T-helper 1 cell treated with Interleukin-12 subunit alpha and Interleukin-12 subunit beta and Interleukin-4 antibody, amounts not matched to agents 30 ng/mL and 1 ng/mL, for 36 hours (primary cell): Measurements from ENCODE around the gene KCND2. TPM values are rescaled to one million over a fixed set of nuclear protein-coding genes. Genes with fewer than 3 reads are reported as not detected.
"Not testable (repeated sequence)": the region's sequence is repeated elsewhere in the genome, so short reads cannot be mapped to it uniquely, and the experiment has no call there.

Source experiments
- intact Hi-C: fragments of 100-400 bp; cut with micrococcal nuclease; formaldehyde crosslinking; loops from one replicate; pipeline ENCODE4 v1.15.1; 2024
- total RNA-seq: library from RNA; stranded (reverse); gene quantifications from 2 replicates; pipeline ENCODE4 v1.2.3, GENCODE V29; 2022

KCND2 gene
- total RNA-seq, 1 donor from 2014 or later: not detected

DNA sequence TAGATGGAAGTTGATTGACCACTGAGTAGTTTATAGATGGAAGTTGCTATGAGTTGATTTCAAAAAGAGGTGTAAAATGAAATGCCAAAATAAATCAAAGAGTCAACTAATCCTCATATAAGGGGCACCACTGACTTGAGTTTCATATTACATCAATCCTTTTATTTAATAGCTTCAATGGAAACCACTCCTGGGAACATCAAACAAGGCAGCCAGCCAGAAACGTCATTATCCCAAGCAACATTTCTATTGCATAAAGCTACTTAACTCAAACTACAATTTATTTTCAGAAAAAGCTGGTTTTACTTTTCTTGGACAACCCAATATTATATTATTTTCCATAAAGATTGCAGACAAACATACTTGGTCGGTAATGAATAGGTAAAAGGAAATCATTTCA, 422.9 kb downstream of the KCND2 start:
- intact Hi-C loops: no loop called here

GRCh38 chr7:120700796-120701195, 427.8 kb downstream of the KCND2 start:
- intact Hi-C loops: no loop called here

DNA sequence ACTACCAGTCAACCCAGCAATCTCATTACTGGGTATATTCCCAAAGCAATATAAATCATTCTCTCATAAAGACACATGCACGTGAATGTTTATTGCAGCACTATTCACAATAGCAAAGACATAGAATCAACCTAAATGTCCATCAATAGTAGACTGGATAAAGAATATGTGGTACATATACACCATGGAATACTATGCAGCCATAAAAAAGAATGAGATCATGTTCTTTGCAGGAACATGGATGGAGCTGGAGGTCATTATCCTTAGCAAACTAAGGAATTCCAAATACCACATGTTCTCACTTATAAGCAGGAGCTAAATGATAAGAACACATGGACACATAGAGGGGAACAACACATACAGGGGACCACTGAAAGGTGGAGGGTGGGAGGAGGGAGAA, 429.4 kb downstream of the KCND2 start:
- intact Hi-C loops: not testable (repeated sequence)

GRCh38 chr7:120703585-120704240, 430.7 kb downstream of the KCND2 start:
- intact Hi-C loops: no loop called here

- intact Hi-C loops: no loop called here
These were observed 436.4 kb downstream of the KCND2 start for GRCh38 chr7:120709252-120709971.

- intact Hi-C loops: no loop called here
These were observed 437.0 kb downstream of the KCND2 start for GRCh38 chr7:120709972-120710320.

DNA sequence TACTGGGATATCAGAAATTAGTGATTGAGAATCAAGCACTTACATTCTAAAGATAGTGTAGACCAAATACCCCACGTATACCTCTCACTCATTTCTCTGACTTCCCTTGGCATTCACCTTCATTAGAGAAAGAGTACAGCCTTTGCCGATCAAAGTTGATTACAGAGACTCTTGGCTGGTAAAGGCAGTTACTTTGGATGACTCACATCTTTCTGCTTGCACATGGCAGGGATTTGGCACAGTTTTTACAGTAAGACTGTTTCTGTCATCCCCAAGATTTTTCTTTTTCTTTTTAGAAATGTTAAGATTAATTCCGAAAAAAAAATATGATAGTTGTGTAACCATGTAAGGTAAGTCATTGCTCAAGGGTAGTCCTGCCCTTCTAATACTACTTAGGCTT, 442.0 kb downstream of the KCND2 start:
- intact Hi-C loops: no loop called here

DNA sequence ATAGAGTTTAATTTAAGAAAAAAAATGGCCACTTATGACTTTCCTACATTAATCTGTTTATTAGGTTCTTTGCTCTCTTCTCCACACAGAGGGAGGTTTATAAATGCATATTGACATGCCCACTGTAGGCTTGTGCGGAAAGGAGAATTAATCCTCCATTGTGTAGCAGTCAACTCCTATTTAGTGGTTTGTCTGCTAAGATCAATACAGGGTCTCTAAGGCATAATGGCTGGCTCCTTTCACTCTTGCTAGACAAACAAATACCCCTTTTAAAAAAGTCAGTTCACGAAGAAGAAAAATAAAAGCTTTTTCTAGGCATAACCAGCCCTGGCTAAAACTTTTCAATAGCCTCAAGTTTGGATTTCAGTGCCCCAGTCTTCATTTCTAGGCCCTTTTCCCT, 443.3 kb downstream of the KCND2 start:
- intact Hi-C loops: no loop called here

- intact Hi-C loops: no loop called here
These were observed 444.2 kb downstream of the KCND2 start for GRCh38 chr7:120717166-120717565.

DNA sequence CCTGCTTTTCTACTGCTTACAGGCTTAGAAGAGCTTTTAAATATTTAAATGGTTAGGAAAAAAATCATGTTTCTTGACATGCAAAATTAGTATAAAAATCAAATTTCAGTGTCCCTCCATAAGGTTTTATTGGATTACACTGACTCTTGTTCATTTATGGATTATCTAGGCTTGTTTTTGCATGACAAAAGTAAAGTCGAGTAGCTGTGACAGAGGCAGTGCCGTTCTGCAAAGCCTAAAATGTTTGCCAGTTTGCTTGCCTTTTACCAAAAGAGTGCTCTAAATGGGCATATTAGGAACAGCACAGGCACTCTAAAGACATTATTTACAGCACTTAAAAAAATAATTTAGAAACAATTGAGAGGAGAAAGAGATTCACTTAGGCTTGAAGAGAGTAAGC, 445.4 kb downstream of the KCND2 start:
- intact Hi-C loops: no loop called here

- intact Hi-C loops: no loop called here
These were observed 447.3 kb downstream of the KCND2 start for GRCh38 chr7:120720317-120720716.

DNA sequence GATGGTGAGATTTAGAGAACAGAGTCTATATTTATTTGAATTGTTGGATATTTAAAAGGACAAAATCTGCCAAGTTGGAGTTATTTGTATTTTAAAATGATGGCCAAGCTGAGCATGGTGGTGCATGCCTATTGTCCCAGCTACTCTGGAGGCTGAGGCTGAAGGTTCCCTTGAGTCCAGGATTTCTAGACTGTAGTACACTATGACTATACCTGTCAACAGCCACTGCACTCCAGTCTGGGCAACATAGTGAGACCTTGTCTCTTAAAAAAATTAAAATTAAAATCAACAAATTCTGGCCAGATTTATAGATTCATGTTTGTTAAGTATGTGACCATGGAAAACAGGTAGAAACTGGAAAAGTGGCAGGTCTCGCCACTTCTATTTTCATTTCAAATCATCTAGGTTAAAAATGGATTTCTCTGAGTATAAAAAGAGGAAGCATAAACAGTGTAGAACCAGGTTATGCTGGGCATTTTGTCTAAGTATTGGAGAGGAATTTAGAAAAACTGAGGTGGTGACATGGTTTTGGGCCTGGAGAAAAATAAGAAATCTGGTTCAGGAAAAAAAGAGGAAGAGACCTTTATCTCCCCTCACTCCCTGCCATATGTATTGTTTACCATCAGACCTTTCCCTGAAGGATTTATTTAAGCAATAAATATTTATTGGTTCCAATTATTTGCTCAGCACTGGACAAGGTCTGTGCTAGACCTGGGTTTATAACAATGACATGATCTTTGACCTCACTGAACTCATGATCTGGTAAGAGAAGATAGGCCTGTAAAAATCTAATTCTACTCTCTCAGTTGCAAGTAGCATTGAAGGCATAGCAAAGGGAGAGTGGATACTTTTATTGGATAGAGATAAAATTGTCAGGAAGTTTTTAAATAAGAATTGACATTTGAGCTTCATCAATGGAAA, 450.8 kb downstream of the KCND2 start:
- intact Hi-C loops: no loop called here

DNA sequence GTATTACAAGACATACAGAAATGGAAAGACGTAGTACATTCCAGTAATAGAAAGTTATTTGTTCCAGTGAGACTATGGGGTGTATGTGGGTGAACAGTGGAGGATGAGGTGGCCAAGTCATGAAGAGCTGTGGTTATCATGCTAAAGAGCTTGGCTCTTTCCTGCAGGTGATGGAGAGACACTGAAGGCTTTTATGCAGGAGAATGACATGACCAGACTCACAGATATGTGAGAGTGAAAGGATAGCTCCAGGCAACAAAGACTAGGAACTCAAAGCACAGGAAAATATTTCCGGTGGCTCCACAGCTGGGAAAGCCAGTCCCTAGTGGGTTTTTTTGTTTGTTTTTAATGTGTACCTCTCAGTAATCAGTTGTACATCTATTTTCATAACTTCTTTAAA, 451.5 kb downstream of the KCND2 start:
- intact Hi-C loops: no loop called here

- intact Hi-C loops: no loop called here
These were observed 452.0 kb downstream of the KCND2 start for GRCh38 chr7:120724955-120725354.

DNA sequence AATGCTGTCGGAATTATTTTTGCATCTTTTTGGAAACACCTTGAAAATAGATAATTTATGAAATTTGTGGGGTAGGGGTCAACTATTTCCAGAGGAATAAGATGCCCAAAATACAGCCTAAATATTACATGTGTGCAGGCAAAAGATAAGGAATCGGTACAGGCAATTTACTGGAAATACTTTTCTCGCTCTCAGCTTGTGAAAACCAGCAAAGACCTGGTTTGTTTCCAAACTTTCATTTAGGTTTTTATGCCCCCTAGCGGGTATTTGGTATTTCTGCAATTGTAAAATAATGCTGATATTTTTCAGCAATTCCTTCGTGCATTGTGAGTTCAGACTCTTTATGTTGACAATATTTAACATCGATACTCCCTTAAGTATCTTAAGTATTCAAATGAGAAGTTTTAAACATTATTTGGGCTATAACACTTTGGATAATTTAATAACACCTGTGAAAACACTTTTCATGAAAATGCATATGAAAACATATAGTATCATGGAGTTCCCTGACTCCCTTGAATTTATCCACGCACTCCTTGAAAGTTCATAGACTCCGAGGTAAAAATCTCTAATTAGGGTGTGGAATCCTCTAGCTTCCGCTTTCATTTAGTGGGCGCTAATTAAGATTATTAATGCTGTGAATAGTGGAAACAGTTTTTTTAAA, 452.5 kb downstream of the KCND2 start:
- intact Hi-C loops: no loop called here

- intact Hi-C loops: no loop called here
These were observed 456.3 kb downstream of the KCND2 start for GRCh38 chr7:120729245-120729644.

- intact Hi-C loops: no loop called here
These were observed 458.3 kb downstream of the KCND2 start for GRCh38 chr7:120731271-120731670.

- intact Hi-C loops: no loop called here
These were observed 459.3 kb downstream of the KCND2 start for GRCh38 chr7:120732256-120732655.

GRCh38 chr7:120733143-120733542, 460.2 kb downstream of the KCND2 start:
- intact Hi-C loops: no loop called here

- intact Hi-C loops: no loop called here
These were observed 460.9 kb downstream of the KCND2 start for GRCh38 chr7:120733835-120734234.

GRCh38 chr7:120735791-120736190, 462.8 kb downstream of the KCND2 start:
- intact Hi-C loops: no loop called here

- intact Hi-C loops: no loop called here
These were observed 465.8 kb downstream of the KCND2 start for GRCh38 chr7:120738816-120739215.
